WERI-Rb-1 (cell line): ENCODE measurements around the gene ACSM6.

Experiments used
- DNase-seq: peaks from one replicate; pipeline ENCODE4 v3.0.0-alpha.2; 2020
- H3K27ac ChIP-seq: fragments of 250-450 bp; sonication (Bioruptor Pico); 2 replicates; pipeline ENCODE4 v1.5.1; 2020; ENCODE audit warnings: mild to moderate bottlenecking, moderate library complexity
- H3K27me3 ChIP-seq: fragments of 250-450 bp; sonication (Bioruptor Pico); 2 replicates; pipeline ENCODE4 v1.5.1; 2021; ENCODE audit warnings: mild to moderate bottlenecking, low read depth, moderate library complexity; ENCODE audit not compliant: insufficient read depth, severe bottlenecking
- H3K36me3 ChIP-seq: fragments of 250-450 bp; sonication (Bioruptor Pico); 2 replicates; pipeline ENCODE4 v1.5.1; 2020; ENCODE audit warnings: mild to moderate bottlenecking, moderate library complexity
- H3K4me3 ChIP-seq: 2 replicates; pipeline ENCODE4 v1.5.1; 2011; ENCODE audit warnings: low read depth, mild to moderate bottlenecking, control low read depth, low read length
- H3K9me3 ChIP-seq: fragments of 250-450 bp; sonication (Bioruptor Pico); 2 replicates; pipeline ENCODE4 v1.5.1; 2021; ENCODE audit warnings: mild to moderate bottlenecking, moderate library complexity; ENCODE audit not compliant: severe bottlenecking
- CTCF ChIP-seq: IDR thresholded peaks from 2 replicates; pipeline ENCODE4 v1.5.1; 2011; ENCODE audit warnings: low read depth, mild to moderate bottlenecking, control low read depth, inconsistent platforms, low read length

Gene ACSM6

GRCh38 chr10:95273393-95274312 lies 79.6 kb downstream of the ACSM6 start:
- DNase-seq, result no peak
- peaks cover 21% of the 10 kb centered on the region for H3K36me3 ChIP-seq
- no peak for TF ChIP-seq CTCF
- no peak overlapping the region for H3K4me3 ChIP-seq
- no peaks in the 10 kb centered on the region for H3K27me3 ChIP-seq
- no peaks in the 10 kb centered on the region for H3K9me3 ChIP-seq
- H3K27ac ChIP-seq, result no peak overlapping the region

GRCh38 chr10:95275726-95276366 lies 81.8 kb downstream of the ACSM6 start:
- H3K27me3 ChIP-seq, result no peaks in the 10 kb centered on the region
- H3K36me3 ChIP-seq, result peaks cover 2% of the 10 kb centered on the region
- no peak overlapping the region for H3K27ac ChIP-seq
- DNase-seq, result no peak
- no peak for TF ChIP-seq CTCF
- H3K9me3 ChIP-seq, result no peaks in the 10 kb centered on the region
- no peak overlapping the region for H3K4me3 ChIP-seq

GRCh38 chr10:95276367-95277200 lies 82.5 kb downstream of the ACSM6 start:
- no peak overlapping the region for H3K27ac ChIP-seq

GRCh38 chr10:95277201-95277570 lies 83.1 kb downstream of the ACSM6 start:
- H3K27ac ChIP-seq, result no peak overlapping the region
- no peak for TF ChIP-seq CTCF
- no peak for DNase-seq

More at GRCh38 chr10:95276367-95277200, 82.5 kb downstream of the ACSM6 start:
- no peak for DNase-seq
- TF ChIP-seq CTCF, result no peak
- H3K4me3 ChIP-seq, result no peak overlapping the region
- H3K9me3 ChIP-seq, result no peaks in the 10 kb centered on the region
- H3K36me3 ChIP-seq, result no peaks in the 10 kb centered on the region; the same call in 1 of the 2 replicates
- H3K27me3 ChIP-seq, result no peaks in the 10 kb centered on the region

GRCh38 chr10:95277614-95278013 lies 83.6 kb downstream of the ACSM6 start:
- TF ChIP-seq CTCF, result no peak
- Histone ChIP-seq H3K4me3 (no peak overlapping the region), H3K27me3 (no peaks in the 10 kb centered on the region), H3K27ac (no peak overlapping the region), H3K9me3 (no peaks in the 10 kb centered on the region), H3K36me3 (peaks cover 3% of the 10 kb centered on the region; the same call in 1 of the 2 replicates)
- DNase-seq, result no peak

More at GRCh38 chr10:95277201-95277570, 83.1 kb downstream of the ACSM6 start:
- peaks cover 3% of the 10 kb centered on the region; the same call in 1 of the 2 replicates for H3K36me3 ChIP-seq
- no peaks in the 10 kb centered on the region for H3K27me3 ChIP-seq
- no peaks in the 10 kb centered on the region for H3K9me3 ChIP-seq
- H3K4me3 ChIP-seq, result no peak overlapping the region
